Naive B cell (primary cell): ENCODE data around the gene MOGAT3. TPM values are rescaled to one million over a fixed set of nuclear protein-coding genes. Genes with fewer than 3 reads are reported as not detected.
A peak's percentile ranks its signal among the peaks of the same experiment; 100 is the strongest.

ENCODE experiments used
- ATAC-seq, 2 donors: fragments of 150-1000 bp; cut with Tn5 transposase; 2 replicates each; pipeline ENCODE4 v1.10.0; 2021; ENCODE audit warnings: low read depth in 2 of 2, mild to moderate bottlenecking in 2 of 2, moderate library complexity in 2 of 2
- DNase-seq: peaks from one replicate; pipeline ENCODE4 v3.0.0; 2022
- H3K27ac Mint-ChIP-seq, 6 donors: one replicate each; pipeline ENCODE4 v1.8.0; 2020 to 2022; ENCODE audit warnings: mild to moderate bottlenecking in 6 of 6, mixed read lengths in 6 of 6, moderate library complexity in 5 of 6, inconsistent platforms in 2 of 6
- H3K27me3 Mint-ChIP-seq, 3 donors: one replicate each; pipeline ENCODE4 v1.8.0; 2021 to 2022; ENCODE audit warnings: mixed read lengths in 3 of 3, mild to moderate bottlenecking in 1 of 3
- H3K36me3 Mint-ChIP-seq, 2 donors: one replicate each; pipeline ENCODE4 v1.8.0; 2020 to 2022; ENCODE audit warnings: mixed read lengths in 2 of 2, inconsistent platforms in 1 of 2, mild to moderate bottlenecking in 1 of 2
- H3K4me1 Mint-ChIP-seq, 3 donors: one replicate each; pipeline ENCODE4 v1.8.0; 2020 to 2022; ENCODE audit warnings: mixed read lengths in 3 of 3, inconsistent platforms in 1 of 3, mild to moderate bottlenecking in 1 of 3, moderate library complexity in 1 of 3
- H3K4me3 Mint-ChIP-seq, 8 donors: one replicate each; pipeline ENCODE4 v1.8.0; 2020 to 2022; ENCODE audit warnings: mild to moderate bottlenecking in 8 of 8, mixed read lengths in 8 of 8, moderate library complexity in 8 of 8, inconsistent platforms in 2 of 8
- H3K9me3 Mint-ChIP-seq, 7 donors: one replicate each; pipeline ENCODE4 v1.8.0; 2020 to 2022; ENCODE audit warnings: mixed read lengths in 7 of 7, mild to moderate bottlenecking in 5 of 7, inconsistent platforms in 2 of 7, moderate library complexity in 1 of 7
- polyA plus RNA-seq, 6 donors: library from polyadenylated mRNA; unstranded; fragments of 300-500 nt; fragmentation: Illumina TruSeq; gene quantifications; one replicate each; pipeline ENCODE4 v1.2.3, GENCODE V29; 2021; ENCODE audit warnings: low read depth in 6 of 6

MOGAT3 gene
- polyA plus RNA-seq, 6 donors from 2014 or later = not detected

- Mint-ChIP-seq H3K27me3 (peaks cover 6 to 8% (median 7%) of the 10 kb centered on the region in 3 donors), H3K36me3 (peaks cover 0 to 2% of the 10 kb centered on the region in 2 donors)
Observed at GRCh38 chr7:101153969-101154692, 46.7 kb downstream of the MOGAT3 start, which contains the start of gene AP1S1. Gene AP1S1 (plus strand): TSS chr7:101154476. CDS start chr7:101154515, 39 bp downstream.

DNA sequence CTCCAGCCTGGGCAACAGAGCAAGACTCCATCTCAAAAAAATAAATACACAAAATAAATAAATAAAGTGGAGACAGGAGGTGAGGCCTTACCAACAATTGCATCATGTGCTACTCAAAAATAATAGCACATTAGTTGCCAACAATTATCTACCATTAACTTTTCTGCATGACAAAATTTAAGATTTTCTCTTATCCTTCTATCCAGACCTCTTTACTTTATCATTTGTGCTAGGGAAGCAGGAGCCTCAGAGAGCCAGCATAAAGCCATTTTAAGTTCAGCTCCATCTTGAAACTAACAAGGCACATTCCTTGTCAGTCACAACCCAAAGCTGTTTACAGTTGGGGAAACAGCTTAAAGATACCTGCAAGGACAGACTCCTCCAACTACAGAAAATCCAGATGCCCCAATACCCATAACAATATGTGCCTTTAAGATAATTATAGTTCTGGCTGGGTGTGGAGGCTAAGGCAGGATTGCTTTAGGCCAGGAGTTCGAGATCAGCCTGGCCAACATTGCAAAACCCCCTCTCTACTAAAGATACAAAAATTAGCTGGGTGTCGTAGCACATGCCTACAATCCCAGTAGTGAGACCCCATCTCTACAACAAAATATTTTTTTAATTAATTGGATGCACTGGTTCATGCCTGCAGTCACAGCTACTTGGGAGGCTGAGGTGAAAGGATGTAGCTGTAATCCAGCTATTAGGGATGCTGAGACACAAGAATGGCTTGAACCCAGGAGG lies 48.8 kb downstream of the MOGAT3 start:
- ATAC-seq (no peak), DNase-seq (no peak)
- Mint-ChIP-seq H3K4me1 (peaks cover 13 to 20% (median 19%) of the 10 kb centered on the region in 3 donors), H3K4me3 (peak overlapping the region in 4 of 8 donors; percentile 9 to 90 (median 34)), H3K9me3 (peaks cover 0 to 1% (median 0%) of the 10 kb centered on the region in 7 donors), H3K27ac (peak overlapping the region in 1 of 6 donors; percentile 64), H3K36me3 (no peaks in the 10 kb centered on the region), H3K27me3 (peaks cover 10 to 19% (median 15%) of the 10 kb centered on the region in 3 donors)

More at GRCh38 chr7:101153969-101154692, 46.7 kb downstream of the MOGAT3 start, which contains the start of gene AP1S1:
- H3K4me1 Mint-ChIP-seq = peaks cover 13 to 22% (median 20%) of the 10 kb centered on the region in 3 donors
- ATAC-seq = peak; percentile 87 to 92
- peak within 1 kb of the TSS; percentile 70 to 94 (median 89) for H3K4me3 Mint-ChIP-seq
- peak; percentile 83 for DNase-seq
- peaks cover 0 to 1% (median 0%) of the 10 kb centered on the region in 7 donors for H3K9me3 Mint-ChIP-seq
- H3K27ac Mint-ChIP-seq = peak within 1 kb of the TSS; percentile 42 to 97 (median 81)

Other genes with a start within 250 kb of the MOGAT3 start
- gene MUC12, start 231.5 kb downstream of the MOGAT3 start, polyA plus RNA-seq = not detected
- gene MUC17, start 181.0 kb downstream of the MOGAT3 start, polyA plus RNA-seq = not detected
- 10 to 100 TPM in 1 of 6 donors, 1 to 10 TPM in 5; 1.0 to 17.7 (median 6.3) TPM for gene TRIM56, start 115.6 kb downstream of the MOGAT3 start, polyA plus RNA-seq
- under 1 TPM in 1 of 6 donors, not detected in 5; 0.44 TPM for gene SERPINE1, start 73.9 kb downstream of the MOGAT3 start, polyA plus RNA-seq
- 10 to 100 TPM in 1 of 6 donors, 1 to 10 TPM in 5; 3.7 to 10.3 (median 4.9) TPM for gene AP1S1, start 46.6 kb downstream of the MOGAT3 start, polyA plus RNA-seq
- gene VGF, start 35.5 kb downstream of the MOGAT3 start, polyA plus RNA-seq = not detected
- not detected for gene NAT16, start 20.7 kb downstream of the MOGAT3 start, polyA plus RNA-seq
- 10 to 100 TPM; 10.2 to 16.5 (median 10.5) TPM for gene PLOD3, start 16.5 kb upstream of the MOGAT3 start, polyA plus RNA-seq
- gene ZNHIT1, start 17.1 kb upstream of the MOGAT3 start, polyA plus RNA-seq = 10 to 100 TPM; 43.9 to 67.5 (median 52.4) TPM
- 1 to 10 TPM in 1 of 6 donors, under 1 TPM in 4, not detected in 1; 0.28 to 2.0 (median 0.80) TPM for gene CLDN15, start 36.8 kb upstream of the MOGAT3 start, polyA plus RNA-seq
- 100 to 1,000 TPM; 221 to 266 (median 244) TPM for gene FIS1, start 44.0 kb upstream of the MOGAT3 start, polyA plus RNA-seq
- gene IFT22, start 120.8 kb upstream of the MOGAT3 start, polyA plus RNA-seq = 10 to 100 TPM; 12.0 to 21.5 (median 17.6) TPM
- not detected for gene COL26A1, start 161.8 kb upstream of the MOGAT3 start, polyA plus RNA-seq